GM21515 (cell line): ENCODE measurements around the gene TCERG1L.

Source experiments
- ATAC-seq: cut with Tn5 transposase; IDR thresholded peaks from one replicate; pipeline ENCODE4 v1.9.1; 2021; ENCODE audit not compliant: unreplicated experiment

The TCERG1L gene

GRCh38 chr10:131128731-131129130 is 182.8 kb downstream of the TCERG1L start:
- ATAC-seq: no peak

- no peak for ATAC-seq
Measured at GRCh38 chr10:131127610-131128009, 183.9 kb downstream of the TCERG1L start.

- ATAC-seq: no peak
Measured at GRCh38 chr10:131127138-131127589, 184.4 kb downstream of the TCERG1L start.

- ATAC-seq: no peak
Measured at GRCh38 chr10:131126321-131127137, 185.0 kb downstream of the TCERG1L start.

- ATAC-seq: no peak
Measured at GRCh38 chr10:131125511-131126225, 185.9 kb downstream of the TCERG1L start.

- no peak for ATAC-seq
Measured at GRCh38 chr10:131124945-131125344, 186.6 kb downstream of the TCERG1L start.

GRCh38 chr10:131123496-131123895 is 188.0 kb downstream of the TCERG1L start:
- ATAC-seq: no peak

GRCh38 chr10:131121511-131122035 is 189.9 kb downstream of the TCERG1L start:
- no peak for ATAC-seq

GRCh38 chr10:131119626-131120355 is 191.7 kb downstream of the TCERG1L start:
- ATAC-seq: no peak

- no peak for ATAC-seq
Measured at GRCh38 chr10:131117416-131118212, 193.9 kb downstream of the TCERG1L start.

- ATAC-seq: no peak
Measured at GRCh38 chr10:131116991-131117375, 194.5 kb downstream of the TCERG1L start.

- no peak for ATAC-seq
Measured at GRCh38 chr10:131116216-131116990, 195.1 kb downstream of the TCERG1L start.

- ATAC-seq: no peak
Measured at GRCh38 chr10:131115801-131116200, 195.7 kb downstream of the TCERG1L start.

- no peak for ATAC-seq
Measured at GRCh38 chr10:131115321-131115720, 196.2 kb downstream of the TCERG1L start.

- ATAC-seq: no peak
Measured at GRCh38 chr10:131114846-131115245, 196.7 kb downstream of the TCERG1L start.

- ATAC-seq: no peak
Measured at GRCh38 chr10:131113709-131114291, 197.7 kb downstream of the TCERG1L start.

GRCh38 chr10:131113165-131113564 is 198.4 kb downstream of the TCERG1L start:
- no peak for ATAC-seq

GRCh38 chr10:131112691-131113090 is 198.8 kb downstream of the TCERG1L start:
- ATAC-seq: no peak

- no peak for ATAC-seq
Measured at GRCh38 chr10:131111471-131112080, 199.9 kb downstream of the TCERG1L start.
